Cerebellar nuclear complex (tissue), 1 donor: ENCODE results near the gene LPIN1.
"Not testable (repeated sequence)": the region's sequence is repeated elsewhere in the genome, so short reads cannot be mapped to it uniquely, and the experiment has no call there.

Experiments
- DNase-seq, 2 experiments: peaks; one replicate each; lab custom pipeline; 2025; lab: John Stamatoyannopoulos, UW

Gene LPIN1

DNA sequence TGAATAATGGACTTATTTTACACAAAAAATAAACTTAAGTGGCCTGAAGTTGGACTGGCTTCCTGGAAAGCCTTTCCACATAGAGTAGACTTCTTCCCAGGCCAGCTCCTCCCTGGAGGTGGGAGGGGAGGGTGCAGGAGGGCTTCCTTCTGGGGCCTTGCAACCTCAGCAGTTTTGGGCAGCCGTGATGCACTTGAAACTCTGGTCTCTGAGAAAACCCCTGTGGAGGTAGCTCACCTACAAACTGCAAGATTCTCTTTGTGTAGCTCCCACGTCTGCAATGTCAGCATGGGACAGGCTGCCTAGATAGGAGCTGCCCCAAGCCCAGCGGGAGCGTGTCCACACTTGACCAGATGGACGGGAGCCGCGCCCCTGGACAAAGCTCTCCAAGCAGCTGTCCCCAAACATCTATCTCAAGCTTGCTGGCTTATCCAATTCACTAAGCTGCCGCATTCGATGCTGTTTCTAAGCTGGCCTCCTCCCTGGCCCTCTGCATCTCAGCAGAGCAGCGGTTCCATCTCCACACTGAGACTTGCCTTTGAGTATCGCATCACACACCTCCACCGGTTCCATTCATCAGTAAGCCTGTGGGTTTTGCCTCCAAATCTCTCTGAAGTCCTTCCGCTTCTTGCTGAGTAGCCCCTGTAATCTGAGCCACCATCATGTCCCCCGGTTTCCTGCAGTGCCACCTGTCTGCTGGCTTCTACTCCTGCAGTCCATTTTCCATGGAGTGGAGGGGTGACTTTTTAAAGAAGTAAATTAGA lies 1.6 kb upstream of the LPIN1 start:
- DNase-seq = no peak

DNA sequence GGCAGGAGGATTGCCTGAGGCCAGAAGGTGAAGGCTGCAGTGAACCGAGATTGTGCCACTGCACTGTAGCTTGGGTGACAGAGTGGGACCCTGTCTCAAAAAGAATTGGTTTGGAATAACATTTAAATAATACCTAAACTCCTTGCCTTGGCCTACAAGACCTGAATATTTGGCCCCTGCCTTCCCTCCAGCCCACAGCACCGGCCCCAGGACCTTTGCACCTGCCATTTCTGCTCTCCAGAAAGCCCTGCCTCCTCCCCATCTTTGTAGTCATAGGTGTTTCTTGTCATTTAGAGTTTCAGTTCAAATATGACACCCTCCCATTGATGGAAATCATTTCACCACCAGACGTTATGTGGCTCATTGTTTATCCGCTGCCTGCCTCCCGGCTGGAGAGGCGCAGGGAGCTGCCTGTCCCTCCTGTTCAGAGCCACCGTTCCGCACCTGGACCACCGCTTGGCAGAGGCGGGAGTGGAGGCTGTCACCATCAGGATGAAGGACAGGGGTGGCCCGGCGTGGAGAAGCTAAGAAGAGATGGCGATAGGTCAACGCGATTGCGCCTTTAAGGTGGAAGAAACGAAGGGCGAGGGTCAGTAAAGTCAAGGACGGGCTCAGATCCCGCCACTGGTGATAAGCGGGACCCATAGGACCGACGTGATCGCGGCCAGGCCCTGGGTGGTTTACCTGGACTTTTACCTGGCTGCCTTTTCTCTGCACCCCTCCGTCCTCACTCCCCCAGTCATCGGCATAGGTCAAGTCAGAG lies 638 bp upstream of the LPIN1 start:
- DNase-seq = no peak

DNA sequence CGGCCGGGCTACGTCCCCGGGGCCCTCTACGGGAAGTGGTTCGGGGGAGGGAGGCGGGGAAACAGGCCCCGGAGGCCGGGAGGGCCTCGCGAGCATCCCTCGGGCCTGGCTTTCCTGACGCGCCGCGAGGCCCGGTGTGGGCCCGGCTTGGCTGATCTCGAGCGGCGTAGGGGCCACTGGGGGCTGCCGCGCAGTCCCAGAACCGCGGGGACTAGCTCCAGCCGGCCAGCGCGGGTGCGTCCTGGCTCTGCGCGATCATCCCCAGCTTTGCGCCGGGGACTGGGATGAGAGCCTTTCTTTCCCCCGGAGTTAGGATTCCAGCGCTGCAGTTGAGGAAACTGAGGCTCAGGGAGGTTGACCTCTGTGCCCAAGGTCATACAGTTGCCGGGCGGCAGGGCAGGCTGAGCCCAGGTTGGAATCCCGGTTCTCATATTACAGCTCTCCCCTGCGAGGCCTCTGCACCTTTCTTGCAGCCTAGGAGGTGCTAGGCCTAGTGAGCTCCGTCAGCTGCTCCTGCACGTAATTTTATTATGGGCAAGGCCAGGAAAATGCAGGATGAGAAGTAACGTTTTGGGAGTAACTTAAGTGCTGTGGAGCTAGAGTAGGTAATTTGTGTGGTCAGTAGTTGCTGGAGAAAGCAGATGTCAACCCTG lies 501 bp downstream of the LPIN1 start:
- DNase-seq = no peak

DNA sequence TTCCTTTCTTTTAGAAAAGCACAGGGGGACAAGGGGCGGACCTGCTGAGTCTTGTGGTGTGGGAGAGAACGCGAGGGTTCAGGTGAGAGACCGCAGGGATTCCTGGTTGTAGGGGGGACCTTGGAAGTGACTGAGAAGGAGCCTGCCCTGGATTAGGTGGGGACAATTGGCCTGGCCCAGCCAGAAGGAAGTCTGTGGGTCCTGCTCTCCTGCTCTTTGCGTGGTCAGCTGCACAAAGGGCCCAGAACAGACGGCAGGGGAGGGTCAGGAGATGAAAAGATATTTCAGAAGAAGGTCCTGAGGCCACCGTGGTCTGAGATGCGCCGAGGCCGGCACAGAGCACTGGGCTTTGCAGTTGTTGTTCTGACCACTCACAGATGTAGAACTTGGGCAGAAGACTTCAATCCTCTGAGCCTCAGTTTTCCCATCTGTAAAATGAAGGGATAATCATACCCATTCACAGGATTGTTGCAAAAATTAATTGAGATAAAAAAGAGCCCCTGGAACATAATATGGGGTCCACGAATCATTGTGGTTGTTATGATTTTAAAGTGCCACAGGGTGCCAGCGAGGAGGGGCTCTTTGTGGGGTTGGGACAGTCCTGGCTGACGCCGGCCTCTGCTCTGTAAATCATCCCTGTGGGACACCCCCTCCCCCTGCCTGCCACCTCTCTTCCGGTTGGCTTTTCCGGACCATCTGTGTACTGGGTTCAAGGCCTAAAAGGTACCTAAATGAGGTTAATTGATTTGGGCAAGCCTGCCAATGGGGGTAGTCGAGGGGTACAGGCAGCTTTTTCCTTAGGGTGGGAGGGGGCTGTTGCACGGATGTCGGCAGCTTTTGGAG lies 1.8 kb downstream of the LPIN1 start:
- DNase-seq = no peak

DNA sequence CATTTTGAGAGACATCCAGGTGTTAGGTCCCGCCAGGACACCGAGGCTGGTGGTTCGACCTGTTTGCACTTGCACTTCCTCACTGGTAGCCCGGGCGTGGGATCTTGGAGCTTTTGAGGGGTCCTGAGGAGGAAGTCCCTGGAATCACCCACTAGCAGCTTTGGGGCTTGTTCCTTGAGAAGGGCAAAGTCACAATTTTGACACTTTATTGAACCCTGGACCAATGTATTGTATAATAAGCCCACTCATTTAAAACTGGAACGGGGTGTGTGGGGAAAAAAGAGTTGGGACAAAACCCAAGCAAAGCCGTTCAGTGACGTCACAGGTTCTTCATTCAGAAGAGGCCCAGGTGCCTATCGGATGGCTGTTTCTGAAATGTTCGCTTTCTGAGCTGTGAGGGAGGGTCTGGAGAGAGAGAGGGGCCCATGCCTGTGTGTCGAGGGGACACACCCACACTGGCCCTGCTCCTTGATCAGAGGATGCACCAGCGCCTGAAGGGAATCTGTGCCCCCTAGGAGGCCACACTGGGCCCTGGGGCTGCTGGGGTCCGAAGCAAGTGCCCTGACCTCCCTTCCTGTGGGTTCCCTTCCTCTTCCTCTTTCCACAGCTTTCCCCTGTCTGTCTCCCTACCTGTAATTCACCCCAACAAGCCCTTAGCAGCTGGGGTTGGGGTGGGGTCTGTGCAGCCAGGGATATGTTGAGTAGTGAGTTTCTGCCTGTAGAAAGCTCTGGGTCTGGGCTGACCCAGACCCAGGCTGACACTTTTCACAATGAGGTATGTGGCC lies 2.6 kb downstream of the LPIN1 start:
- no peak for DNase-seq

DNA sequence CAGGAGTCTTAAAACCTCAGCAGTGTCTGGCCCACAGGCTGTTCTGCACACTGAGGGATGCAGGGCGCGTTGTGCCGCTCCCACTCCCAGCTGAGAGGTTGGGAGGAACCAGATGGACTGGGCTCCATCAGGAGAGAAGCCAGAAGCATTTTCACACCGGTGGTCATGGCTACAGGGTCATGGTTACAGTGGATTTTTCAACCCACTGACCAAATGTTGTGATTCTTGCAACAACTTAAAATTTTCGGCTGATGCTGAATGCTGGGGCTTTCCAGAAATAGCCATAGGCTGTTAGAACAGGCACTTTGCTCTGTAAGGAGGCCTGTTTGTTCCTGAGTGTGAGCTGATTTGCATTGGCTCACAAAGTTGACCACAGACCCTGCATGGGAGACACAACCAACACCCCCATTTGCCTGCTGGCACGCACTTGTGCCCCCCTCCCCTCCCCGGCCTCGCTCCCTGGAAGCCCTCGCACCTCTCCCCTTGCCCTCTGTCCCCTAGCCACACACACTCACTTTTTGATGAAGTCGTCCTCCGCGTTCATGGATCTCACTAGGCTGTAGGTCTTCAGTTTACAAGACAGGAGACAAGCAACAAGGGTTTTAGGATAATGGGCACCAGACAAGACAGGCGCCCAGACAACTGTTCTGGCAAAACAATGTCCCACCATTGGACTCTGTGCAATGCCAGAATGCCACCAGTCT lies 3.4 kb downstream of the LPIN1 start:
- DNase-seq = no peak

DNA sequence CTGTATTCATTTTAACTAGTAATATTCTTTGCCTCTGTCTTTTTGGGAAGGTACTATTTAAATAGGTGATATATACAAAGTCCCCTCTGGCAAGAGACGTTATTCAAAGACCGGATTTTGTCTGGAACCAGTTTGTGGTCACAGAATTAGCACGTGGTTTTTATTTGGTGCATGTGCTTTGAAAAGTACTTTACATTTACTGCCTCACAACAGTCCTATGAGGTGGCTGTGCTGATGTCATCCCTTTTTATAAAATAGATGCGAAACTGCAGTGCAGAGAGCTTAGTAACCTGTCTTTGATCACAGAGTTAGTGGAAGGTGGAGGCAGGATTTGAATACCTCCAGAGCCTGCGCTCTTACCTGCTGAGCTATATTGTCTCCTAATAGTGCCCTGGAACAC lies 4.0 kb downstream of the LPIN1 start:
- DNase-seq = no peak

DNA sequence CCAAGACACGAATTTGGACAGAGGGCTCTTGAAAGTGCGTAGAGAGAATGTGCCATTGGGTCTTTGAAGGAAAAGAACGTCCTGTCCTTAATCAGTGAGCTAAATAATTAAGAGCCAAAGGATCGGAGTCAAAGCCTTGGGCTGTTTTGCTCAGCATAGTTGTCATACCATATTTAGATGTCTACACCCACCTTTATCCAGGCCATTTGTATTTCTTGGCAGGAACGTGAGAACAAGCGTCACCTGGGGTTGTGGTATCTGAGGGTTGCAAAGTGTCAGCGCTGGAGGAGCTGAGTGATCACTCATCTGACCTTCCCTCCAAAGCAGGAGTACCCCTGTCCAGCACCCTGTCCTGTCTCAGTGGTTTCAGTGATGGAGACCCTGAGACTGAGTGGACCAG lies 4.5 kb downstream of the LPIN1 start:
- DNase-seq = no peak

DNA sequence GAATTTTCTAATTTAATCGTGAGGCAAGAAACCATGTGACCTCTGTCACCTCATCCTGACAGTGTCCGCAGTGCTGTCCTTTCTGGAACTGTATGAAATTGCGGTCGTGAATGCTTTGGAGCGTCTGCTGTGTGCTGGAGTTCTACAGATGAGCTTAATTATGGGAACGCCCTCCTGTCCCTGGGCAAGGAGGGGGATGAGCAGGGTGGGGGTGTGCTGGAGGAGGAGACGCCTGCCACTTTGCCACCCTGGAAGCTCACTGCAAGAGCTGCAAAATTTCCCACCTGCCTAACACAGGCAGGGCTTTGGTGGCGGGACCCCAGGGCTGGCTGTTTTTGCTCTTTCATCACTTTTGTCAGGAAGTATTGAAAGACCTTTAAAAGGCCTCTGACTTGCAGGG lies 6.5 kb downstream of the LPIN1 start:
- no peak for DNase-seq

DNA sequence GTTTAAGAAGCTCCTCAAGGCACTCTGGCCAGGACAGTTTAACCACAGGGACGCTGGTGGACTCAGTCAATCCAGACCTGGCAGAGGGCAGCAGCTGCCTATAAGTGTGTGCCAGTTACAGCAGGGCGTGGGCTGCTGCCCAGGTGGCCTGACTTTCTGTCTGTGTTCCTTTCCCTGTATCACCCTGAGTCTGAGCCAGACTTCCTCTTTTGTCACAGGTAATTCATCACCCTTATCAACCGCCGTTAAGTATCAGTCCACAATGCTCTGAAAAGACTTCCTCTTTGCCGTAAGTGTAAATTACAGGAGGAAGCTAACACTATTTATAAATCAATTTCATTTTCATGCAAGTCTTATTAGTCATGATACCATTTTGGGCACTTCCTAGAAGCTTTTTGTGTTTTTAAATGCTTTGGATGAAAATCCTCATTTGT lies 7.0 kb downstream of the LPIN1 start:
- DNase-seq = no peak

DNA sequence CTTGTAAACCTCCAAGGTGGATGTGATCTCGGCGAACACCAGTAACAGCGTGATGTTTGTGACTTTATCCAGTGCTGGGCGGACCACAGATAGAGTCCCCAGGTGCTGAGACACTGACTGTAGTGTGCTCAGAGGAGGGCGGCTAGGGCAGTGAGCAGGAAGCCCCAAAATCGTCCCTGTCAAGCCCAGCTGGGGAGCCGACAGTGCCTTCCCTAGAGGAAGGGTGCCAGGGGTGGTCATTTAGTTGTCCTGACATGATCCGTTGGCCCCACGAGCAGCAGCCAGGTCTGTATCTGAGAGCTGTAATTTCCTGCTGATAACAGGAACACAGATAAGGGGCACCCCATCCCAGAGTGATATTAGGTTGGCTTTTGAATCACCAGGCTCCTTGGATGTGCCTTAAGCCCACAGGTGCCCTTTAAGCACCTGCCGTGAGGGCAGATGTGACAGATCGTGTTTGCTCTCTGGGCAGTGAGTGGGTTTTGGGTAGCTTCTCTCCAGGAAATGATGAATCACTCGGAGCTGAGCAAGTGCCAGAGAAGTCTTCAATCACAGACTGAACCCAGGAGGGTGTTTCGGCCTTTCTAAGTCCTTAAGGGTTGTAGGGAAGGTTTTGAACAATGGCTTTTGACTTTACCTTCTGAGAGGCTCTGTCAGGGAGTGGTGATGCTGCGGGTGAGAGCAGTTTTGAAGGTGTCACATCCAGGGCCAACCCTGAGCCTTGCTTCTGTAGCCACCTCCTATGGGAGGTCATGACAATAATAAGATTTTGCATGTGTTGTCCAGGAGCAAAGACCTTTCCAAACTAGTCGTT lies 7.7 kb downstream of the LPIN1 start:
- no peak for DNase-seq

DNA sequence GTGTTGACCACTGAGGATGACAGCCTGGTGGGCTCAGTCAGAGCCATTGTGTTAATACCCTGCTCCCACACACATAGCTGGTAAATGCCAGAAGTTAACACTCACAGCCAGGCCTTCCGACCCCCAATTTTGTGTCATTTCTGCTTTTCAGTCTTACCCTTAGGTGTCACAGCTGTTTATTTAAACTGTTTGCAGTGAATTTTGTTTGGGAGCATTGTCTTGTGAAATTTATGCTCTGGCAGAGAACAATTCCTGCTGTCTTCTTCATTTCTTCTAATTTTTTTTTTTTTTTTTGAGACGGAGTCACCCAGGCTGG lies 8.2 kb downstream of the LPIN1 start:
- DNase-seq = no peak

DNA sequence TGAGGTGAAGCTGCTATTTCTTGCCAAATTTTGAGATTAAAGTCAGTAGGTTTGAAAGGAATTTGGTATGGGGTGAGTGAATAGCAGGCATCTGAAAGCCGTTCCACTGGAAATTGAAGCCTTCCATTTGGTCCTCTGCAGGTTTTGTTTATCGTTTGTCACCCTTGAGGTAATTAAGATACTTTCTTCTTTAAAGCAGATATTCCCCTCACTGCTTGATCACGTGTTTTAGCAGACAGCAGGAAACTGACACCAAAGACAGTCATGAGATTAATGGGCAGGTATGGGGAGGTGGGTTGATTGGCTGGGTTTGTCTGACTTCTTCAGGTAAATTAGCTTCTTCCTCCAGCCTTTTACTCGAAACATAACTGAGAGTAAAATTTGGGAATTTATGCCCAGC lies 10.7 kb downstream of the LPIN1 start:
- DNase-seq = no peak

DNA sequence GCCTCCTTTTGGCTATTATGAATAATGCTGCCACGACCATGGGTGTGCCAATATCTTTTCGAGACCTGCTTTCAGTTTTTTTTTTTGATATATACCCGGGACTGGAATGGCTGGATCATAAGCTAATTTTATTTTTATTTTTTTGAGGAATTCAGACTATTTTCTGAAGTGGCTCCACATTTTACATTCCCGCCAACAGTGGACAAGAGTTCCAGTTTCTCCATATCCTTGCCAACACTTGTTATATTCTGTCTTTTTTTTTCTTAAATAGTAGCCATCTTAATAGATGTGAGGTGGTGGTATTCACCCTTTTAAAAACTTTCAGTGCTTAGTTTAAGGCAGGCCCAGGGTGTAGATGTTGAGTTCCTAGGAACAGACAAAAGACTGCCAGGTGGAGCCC lies 11.8 kb downstream of the LPIN1 start:
- DNase-seq = no peak

DNA sequence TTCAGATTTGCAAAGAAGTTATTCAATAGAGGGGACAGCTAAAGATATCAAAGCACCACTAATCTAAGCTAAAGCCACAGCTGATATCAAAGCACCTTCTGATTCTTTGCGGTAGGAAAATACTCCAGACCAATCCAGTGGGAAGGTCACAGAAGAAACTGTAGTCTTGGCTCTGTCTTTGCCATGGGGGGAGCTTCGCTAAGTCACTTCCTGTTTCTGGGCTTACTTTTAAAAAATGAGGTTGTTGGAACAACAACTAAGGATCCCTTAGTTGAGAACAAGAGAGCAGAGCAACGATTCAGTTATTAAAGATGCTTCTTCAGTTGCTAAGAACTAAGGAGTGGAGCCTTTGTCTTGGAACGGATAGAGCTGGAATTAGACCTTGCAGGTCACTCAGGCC lies 12.2 kb downstream of the LPIN1 start:
- no peak for DNase-seq

DNA sequence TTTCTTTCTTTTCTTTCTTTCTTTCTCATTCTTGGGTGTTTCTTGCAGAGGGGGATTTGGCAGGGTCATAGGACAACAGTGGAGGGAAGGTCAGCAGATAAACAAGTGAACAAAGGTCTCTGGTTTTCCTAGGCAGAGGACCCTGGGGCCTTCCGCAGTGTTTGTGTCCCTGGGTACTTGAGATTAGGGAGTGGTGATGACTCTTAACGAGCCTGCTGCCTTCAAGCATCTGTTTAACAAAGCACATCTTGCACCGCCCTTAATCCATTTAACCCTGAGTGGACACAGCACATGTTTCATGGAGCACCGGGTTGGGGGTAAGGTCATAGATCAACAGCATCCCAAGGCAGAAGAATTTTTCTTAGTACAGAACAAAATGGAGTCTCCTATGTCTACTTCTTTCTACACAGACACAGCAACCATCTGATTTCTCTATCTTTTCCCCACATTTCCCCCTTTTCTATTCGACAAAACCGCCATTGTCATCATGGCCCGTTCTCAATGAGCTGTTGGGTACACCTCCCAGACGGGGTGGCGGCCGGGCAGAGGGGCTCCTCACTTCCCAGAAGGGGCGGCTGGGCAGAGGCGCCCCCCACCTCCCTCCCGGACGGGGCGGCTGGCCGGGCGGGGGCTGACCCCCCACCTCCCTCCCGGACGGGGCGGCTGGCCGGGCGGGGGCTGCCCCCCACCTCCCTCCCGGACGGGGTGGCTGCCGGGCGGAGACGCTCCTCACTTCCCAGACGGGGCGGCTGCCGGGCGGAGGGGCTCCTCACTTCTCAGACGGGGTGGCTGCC lies 12.9 kb downstream of the LPIN1 start:
- DNase-seq = not testable (repeated sequence)

DNA sequence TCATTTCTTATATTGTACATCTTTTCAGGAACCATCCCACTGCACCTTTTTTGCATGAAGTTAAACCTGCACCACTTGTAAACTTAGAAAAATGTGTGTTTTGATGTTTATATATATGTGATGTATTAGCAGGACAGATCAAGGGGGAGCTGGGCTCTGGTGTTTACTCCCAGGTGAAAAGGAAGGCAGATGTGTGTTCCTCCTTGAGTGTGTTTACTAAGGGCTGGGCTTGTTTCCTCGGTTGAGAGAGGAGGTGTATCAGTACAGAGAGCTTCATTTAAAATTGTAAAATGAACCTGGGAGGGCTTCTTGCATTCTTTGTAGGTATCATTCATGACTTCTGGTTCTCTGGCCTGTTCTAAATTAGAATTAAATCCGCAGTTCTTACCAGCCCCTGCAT lies 14.8 kb downstream of the LPIN1 start:
- no peak for DNase-seq

DNA sequence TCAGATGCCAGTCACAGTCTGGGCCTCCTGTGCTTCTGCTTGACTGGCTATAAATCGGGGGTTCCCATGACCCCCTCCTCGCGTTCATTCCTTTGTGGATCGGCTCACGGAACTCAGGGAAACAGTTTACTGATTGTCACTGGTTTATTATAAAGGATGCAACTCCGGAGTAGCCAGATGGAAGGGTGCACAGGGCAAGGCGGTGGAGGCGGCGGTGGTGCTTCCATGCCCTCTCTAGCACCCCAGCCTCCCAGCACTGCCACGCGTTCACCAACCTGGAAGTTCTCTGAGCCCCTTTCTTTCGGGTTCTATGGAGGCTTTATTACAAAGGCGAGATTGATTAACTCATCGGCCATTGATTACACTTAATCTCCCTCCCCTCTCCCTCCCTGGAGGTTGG lies 15.6 kb downstream of the LPIN1 start:
- DNase-seq = no peak

DNA sequence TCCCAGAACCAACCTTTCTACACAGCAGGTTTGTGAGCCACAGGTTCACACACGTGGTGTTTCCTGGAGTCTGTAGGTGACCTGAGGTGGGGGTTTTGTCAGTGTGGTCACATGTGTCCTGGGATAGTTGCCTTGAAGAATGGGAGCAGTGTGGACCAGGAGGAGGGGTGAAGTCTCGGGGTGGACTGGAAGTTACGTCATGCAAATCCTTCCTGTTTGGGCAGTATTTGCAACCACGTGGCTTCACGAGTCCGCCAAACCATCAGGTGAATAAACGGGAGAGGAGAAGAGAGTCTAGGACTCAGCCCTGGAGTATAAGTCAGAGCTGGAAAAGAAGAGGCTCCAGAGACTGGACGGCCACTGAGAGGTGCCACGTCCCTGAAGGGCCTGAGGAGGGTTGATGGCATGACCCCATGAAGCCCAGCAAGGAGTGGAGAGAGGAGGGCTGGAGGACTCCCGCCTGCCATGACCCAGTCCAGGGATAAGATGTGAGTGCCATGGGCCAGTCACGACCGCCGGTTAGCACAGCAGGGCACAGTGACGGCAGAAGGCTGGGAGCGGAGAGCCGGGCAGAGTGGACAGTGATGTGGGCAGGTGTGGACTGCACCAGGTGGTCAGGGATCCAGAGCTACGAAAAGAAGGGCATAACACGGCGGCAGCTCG lies 16.5 kb downstream of the LPIN1 start:
- DNase-seq = no peak
